Ishikawa (cell line): Measurements from ENCODE around the gene STAC3.

Source experiments
- CEBPB ChIP-seq: IDR thresholded peaks from 2 replicates; pipeline ENCODE4 v1.6.1; 2012
- CREB1 ChIP-seq: IDR thresholded peaks from 2 replicates; pipeline ENCODE4 v1.6.1; 2012; ENCODE audit warnings: low read depth
- EGR1 ChIP-seq: IDR thresholded peaks from 2 replicates; pipeline ENCODE4 v1.6.1; 2012
- EP300 ChIP-seq: IDR thresholded peaks from 2 replicates; pipeline ENCODE4 v1.6.1; 2012; ENCODE audit warnings: borderline replicate concordance
- FOXM1 ChIP-seq: IDR thresholded peaks from 2 replicates; pipeline ENCODE4 v1.6.1; 2012; ENCODE audit warnings: low read depth, borderline replicate concordance
- NFIC ChIP-seq: IDR thresholded peaks from 2 replicates; pipeline ENCODE4 v1.6.1; 2012
- RAD21 ChIP-seq: IDR thresholded peaks from 2 replicates; pipeline ENCODE4 v1.6.1; 2012; ENCODE audit warnings: low read depth
- TAF1 ChIP-seq: IDR thresholded peaks from 2 replicates; pipeline ENCODE4 v1.6.1; 2012; ENCODE audit warnings: low read depth, mild to moderate bottlenecking
- TCF12 ChIP-seq: IDR thresholded peaks from 2 replicates; pipeline ENCODE4 v1.6.1; 2012; ENCODE audit warnings: low read depth
- TEAD4 ChIP-seq: IDR thresholded peaks from 2 replicates; pipeline ENCODE4 v1.6.1; 2012
- YY1 ChIP-seq: IDR thresholded peaks from 2 replicates; pipeline ENCODE4 v1.6.1; 2012; ENCODE audit warnings: low read depth
- ZBTB7A ChIP-seq: IDR thresholded peaks from 2 replicates; pipeline ENCODE4 v1.6.1; 2012; ENCODE audit warnings: low read depth
- TF ChIP-seq, protein P1 (sequence below): IDR thresholded peaks from 2 replicates; pipeline ENCODE4 v1.6.1; 2012
- TF ChIP-seq, protein P2 (sequence below): IDR thresholded peaks from 2 replicates; pipeline ENCODE4 v1.6.1; 2012
- TF ChIP-seq, protein P3 (sequence below): IDR thresholded peaks from 2 replicates; pipeline ENCODE4 v1.6.1; 2012; ENCODE audit warnings: low read depth, mild to moderate bottlenecking

Gene STAC3

DNA sequence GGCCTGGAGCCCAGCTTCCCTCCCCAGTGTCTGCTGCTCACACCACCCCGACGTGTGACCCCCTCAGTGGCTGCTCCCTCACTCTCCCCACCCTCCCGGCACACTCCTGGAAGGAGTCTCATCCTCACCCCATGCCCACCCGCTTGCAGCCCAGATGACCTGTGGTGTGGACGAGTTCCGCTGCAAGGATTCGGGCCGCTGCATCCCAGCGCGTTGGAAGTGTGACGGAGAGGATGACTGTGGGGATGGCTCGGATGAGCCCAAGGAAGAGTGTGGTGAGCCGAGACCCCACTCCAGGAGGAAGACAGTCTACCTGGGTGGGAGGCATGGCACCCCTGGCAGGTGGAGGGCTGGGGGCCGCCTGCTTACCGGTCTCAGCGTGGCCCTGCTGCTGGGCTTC lies 49.4 kb downstream of the STAC3 start:
- no peak for TF ChIP-seq TCF12
- TF ChIP-seq NFIC, result no peak
- TF ChIP-seq TEAD4, result no peak
- no peak for TF ChIP-seq FOXM1
- TF ChIP-seq, protein P1, sequence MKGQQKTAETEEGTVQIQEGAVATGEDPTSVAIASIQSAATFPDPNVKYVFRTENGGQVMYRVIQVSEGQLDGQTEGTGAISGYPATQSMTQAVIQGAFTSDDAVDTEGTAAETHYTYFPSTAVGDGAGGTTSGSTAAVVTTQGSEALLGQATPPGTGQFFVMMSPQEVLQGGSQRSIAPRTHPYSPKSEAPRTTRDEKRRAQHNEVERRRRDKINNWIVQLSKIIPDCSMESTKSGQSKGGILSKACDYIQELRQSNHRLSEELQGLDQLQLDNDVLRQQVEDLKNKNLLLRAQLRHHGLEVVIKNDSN, result no peak
- no peak for TF ChIP-seq CREB1
- TF ChIP-seq, protein P2, sequence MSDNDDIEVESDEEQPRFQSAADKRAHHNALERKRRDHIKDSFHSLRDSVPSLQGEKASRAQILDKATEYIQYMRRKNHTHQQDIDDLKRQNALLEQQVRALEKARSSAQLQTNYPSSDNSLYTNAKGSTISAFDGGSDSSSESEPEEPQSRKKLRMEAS, result no peak
- no peak for TF ChIP-seq YY1
- TF ChIP-seq EP300, result no peak
- TF ChIP-seq RAD21, result no peak
- TF ChIP-seq TAF1, result no peak
- TF ChIP-seq CEBPB, result no peak
- no peak for TF ChIP-seq ZBTB7A
- TF ChIP-seq, protein P3, sequence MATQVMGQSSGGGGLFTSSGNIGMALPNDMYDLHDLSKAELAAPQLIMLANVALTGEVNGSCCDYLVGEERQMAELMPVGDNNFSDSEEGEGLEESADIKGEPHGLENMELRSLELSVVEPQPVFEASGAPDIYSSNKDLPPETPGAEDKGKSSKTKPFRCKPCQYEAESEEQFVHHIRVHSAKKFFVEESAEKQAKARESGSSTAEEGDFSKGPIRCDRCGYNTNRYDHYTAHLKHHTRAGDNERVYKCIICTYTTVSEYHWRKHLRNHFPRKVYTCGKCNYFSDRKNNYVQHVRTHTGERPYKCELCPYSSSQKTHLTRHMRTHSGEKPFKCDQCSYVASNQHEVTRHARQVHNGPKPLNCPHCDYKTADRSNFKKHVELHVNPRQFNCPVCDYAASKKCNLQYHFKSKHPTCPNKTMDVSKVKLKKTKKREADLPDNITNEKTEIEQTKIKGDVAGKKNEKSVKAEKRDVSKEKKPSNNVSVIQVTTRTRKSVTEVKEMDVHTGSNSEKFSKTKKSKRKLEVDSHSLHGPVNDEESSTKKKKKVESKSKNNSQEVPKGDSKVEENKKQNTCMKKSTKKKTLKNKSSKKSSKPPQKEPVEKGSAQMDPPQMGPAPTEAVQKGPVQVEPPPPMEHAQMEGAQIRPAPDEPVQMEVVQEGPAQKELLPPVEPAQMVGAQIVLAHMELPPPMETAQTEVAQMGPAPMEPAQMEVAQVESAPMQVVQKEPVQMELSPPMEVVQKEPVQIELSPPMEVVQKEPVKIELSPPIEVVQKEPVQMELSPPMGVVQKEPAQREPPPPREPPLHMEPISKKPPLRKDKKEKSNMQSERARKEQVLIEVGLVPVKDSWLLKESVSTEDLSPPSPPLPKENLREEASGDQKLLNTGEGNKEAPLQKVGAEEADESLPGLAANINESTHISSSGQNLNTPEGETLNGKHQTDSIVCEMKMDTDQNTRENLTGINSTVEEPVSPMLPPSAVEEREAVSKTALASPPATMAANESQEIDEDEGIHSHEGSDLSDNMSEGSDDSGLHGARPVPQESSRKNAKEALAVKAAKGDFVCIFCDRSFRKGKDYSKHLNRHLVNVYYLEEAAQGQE, result no peak
- no peak for TF ChIP-seq EGR1

DNA sequence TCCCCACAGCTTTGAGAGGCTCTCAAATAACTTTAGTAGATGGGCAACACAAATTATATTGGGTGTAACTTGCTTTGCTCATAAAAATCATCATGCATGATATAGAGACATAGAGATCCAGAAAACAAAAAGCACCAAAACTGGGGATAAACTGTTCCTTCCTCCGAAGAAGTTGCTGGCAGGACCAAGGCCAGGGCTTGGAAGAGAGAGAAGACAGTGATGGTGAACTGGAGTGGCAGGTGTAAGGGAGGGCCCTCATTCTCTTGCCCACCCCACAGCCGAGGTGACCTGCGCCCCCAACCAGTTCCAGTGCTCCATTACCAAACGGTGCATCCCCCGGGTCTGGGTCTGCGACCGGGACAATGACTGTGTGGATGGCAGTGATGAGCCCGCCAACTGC lies 49.8 kb downstream of the STAC3 start:
- TF ChIP-seq, protein P3, result peak; percentile 54; the same call in 1 of the 2 replicates
- no peak for TF ChIP-seq TCF12

DNA sequence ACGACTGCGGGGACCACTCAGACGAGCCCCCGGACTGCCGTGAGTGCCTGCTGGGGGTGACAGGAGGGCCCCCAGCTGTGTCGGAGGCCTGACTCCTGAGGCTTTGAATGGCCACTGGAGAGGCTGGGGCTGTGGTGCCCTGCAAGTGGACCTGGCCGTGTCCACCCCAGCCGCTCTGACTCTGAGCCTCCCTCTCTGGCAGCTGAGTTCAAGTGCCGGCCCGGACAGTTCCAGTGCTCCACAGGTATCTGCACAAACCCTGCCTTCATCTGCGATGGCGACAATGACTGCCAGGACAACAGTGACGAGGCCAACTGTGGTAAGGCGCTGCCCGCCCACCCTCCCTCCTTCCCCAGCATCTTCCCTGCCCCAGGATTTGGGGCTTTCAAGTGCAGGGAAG lies 50.5 kb downstream of the STAC3 start:
- TF ChIP-seq YY1 (no peak), FOXM1 (no peak), NFIC (no peak), TAF1 (no peak), TEAD4 (no peak), TCF12 (no peak), EP300 (no peak), EGR1 (no peak), CREB1 (no peak), RAD21 (no peak), ZBTB7A (no peak), CEBPB (no peak)
- TF ChIP-seq, protein P1, result no peak
- TF ChIP-seq, protein P3, result no peak
- TF ChIP-seq, protein P2, result no peak

DNA sequence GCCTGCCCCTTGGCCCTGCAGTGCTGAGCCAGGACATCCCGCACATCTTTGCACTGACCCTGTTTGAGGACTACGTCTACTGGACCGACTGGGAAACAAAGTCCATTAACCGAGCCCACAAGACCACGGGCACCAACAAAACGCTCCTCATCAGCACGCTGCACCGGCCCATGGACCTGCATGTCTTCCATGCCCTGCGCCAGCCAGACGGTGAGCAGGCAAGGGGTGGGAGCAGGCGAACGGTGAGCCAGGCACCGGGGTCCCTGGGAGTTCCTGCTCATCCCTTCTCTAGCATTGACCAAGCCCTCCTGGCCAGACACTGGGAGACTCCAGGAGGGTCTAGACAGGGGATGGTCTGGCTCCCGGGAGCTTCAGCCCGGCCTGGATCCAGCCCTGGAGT lies 51.8 kb downstream of the STAC3 start:
- TF ChIP-seq FOXM1, result no peak
- TF ChIP-seq TAF1, result no peak
- no peak for TF ChIP-seq RAD21
- TF ChIP-seq TEAD4, result no peak
- TF ChIP-seq CEBPB, result no peak
- TF ChIP-seq EGR1, result no peak

DNA sequence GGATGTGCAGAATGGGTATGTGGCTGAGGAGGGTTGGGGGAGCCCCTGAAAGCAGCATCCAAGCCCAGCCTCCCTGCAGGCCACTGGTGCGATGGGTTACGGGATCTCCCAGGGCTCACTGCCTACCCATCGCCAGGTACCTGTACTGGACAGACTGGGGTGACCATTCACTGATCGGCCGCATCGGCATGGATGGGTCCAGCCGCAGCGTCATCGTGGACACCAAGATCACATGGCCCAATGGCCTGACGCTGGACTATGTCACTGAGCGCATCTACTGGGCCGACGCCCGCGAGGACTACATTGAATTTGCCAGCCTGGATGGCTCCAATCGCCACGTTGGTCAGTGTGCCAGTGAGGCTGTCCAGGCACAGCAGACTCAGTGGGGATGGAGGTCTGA lies 52.7 kb downstream of the STAC3 start:
- TF ChIP-seq NFIC (no peak), RAD21 (no peak), CEBPB (no peak), EGR1 (no peak), FOXM1 (no peak), TAF1 (no peak), EP300 (no peak), TEAD4 (no peak), YY1 (no peak), CREB1 (no peak), TCF12 (no peak), ZBTB7A (no peak)
- TF ChIP-seq, protein P1, result no peak
- TF ChIP-seq, protein P3, result no peak
- TF ChIP-seq, protein P2, result no peak
